Hematopoietic multipotent progenitor cell treated with erythropoietin and hydrocortisone succinate and interleukin-3 and kit ligand, for 6 days (in vitro differentiated cells): ENCODE data around the gene TSHZ2.

Experiments used
- DNase-seq: peaks from one replicate; pipeline ENCODE4 v3.0.0-alpha.2; 2015

Gene TSHZ2

DNA sequence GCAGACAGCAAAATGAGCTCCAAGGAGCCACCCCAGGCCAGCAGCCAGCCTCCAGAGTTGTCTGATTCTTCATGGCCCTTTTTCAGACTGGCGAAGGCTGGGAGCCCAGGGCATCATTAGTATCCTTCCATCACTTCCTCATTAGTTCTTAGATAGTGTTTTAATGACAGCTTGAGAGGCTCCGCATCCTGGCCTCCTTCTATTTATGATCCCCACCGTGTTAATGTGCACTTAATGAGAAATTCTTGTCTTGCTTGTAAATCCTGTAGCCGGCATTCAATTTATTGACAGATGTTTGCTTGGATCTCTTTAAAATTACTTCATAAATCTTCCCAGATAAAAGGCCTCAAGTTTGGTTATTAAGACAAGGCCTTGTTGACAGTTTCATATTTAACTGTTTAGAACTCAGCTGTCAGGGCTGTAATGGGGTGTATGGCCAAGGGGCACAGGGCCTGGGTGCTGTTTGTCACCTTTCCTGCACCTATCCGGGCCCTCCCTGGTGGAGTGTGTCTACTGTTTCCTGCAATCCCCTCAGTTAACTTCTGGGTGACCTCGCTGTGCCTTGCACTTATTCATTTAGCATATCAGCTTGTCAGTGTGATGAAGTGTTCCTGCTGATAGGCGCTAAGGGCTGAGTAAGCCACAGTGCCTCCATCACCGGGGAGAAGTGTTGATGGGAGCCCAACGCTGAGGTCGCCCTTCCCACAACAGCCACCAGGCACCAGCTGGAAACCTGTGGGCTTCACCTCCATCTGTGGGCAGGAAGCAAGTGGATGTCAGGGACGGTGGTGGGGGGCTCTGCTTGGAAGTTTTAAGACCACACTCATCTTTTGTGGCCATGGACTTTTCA lies 169.3 kb downstream of the TSHZ2 start:
- DNase-seq, result no peak

DNA sequence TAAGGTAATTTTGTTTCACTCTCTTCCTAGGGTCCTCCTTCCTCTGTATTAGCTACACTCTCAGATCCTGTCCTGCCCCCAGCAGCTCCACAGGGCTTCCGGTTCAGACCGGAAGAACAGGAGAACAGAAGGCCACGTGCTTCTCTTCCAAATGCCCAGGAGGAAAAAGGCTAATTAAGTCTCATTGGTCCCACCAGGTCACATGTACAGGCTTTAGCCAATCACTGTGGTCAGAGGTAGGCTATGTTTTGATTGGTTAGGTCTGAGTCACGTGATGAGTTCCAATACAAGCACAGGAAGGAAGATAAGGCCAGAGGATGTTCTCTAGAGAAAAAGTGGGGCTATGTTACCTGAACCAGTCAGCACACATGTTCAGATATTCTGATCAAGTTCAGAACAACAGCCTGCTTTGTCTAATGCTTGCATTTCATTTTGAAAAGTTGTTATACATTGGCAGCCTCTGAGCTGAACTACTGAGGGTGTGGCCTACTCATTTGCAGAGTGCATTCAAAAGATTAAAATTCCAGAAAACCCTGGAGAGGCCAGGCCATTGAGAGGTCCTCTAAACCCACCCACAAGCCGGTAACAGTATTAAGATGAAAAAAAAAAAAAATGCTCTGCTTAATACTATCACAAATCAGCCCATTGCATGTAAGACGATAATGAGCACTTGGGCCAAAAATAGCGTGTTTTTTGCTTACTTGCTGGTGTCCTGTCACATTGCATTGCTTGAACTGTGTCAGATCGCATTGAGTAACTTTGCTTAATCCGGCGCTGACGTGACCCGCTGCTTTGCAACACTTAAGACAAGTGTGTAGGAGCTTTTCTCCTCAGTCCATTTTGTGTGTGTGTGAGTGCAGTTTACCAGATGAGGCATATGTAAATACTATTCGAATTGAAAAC lies 170.3 kb downstream of the TSHZ2 start:
- DNase-seq, result peak; percentile 3

DNA sequence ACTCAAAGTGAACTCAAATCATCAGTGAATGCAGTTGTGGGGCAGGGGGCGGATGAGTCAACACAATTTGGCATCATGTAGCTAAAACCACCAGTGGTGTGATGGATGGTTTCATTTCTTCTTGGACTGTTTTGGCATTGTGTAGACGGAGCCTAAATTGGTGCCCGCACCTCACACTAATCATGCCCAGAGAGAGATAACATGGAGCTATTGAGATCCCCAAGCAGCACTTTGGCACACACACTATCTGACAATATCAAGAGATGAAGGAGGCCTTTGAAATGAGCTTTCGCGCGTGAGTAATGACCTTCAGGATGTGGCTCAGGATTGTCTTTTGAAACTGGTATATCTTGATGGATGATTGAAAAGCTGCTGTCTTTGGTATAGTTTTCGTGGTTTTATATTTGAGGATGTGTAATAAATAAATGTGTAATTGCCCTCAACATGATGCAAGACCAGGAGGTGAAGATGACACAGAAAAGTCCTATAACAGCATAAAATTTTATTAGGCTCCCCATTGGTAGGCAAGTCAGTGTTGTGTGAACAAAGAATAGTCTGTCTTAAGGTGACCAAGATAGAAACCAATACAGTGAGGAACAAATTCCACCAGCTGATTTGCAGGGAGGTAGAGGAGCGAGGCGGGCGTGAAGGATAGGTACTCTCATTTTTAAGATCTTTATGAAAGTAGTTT lies 174.2 kb downstream of the TSHZ2 start:
- no peak for DNase-seq

DNA sequence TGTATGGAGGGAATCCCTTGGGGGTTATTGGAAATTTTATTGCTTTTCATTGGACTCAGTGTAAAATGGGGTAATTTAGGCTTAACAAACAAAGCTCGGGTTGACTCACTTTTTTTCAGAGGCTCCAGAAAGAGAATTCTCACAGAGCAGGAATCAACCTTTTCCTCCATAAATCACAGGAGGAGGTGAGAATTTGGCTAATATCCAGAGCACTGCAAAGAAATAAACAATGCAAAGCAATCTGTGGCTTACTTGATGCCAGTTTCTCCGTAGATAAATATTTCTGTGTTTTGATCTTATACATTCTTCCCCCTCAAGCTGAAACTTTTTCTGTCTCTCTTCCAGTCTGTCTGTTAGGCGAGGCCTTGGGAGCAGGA lies 176.6 kb downstream of the TSHZ2 start:
- DNase-seq, result no peak

DNA sequence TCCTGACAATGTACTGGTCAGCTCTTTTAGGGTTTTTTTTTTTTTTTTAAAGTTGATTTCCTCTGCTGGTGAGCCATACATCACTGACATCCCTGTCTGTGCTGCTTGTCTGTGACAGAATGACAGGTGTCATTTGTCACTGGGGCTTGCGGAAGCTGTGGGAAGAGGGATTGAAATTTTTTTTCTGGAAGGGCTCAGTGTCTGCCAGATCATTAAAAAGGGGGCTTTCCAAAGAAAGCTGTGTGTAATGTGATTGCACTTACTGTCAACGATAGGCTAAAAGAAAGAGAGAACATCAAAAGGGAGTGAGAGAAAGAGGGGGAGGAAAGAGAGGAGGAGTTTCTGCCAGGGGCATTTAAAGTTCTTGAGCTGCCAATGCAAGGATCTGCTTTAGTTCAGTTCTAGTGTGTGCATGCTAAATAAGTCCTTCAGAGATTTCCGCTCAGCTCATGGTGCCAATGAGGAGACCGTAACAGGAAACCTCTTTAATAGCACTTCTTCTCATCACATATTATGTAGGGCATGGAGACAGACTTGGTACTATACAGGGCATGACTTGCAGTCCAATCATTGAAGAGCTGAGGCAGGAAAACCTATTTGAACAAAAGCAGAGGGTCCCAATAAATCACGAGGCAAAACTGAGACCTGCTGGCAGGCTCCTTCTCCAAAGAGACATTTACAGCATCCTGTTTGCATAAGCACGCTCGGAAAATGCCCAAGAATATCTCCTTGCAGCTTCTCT lies 177.2 kb downstream of the TSHZ2 start:
- DNase-seq, result no peak

GRCh38 chr20:53149890-53150205 lies 177.7 kb downstream of the TSHZ2 start:
- DNase-seq, result no peak

DNA sequence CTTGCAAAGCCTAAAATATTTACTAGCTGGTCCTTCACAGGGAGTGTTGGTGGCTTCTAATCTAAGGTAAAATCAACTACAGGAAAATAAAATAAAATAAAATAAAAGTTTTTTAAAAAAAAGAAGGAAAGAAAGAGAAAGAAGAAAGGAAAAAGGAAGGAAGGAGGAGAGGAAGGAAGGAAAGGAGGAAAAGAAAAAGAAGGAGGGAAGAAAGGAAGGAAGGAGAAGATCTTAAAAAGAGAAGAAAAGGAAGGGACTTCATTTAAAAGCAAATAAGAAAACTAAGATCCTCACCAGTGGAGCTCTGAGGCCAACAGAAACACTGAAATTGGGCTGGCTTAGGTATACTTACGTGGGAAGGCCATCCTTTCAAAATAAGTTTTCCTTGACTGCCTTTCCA lies 178.4 kb downstream of the TSHZ2 start:
- no peak for DNase-seq

- DNase-seq, result no peak
These were observed 180.1 kb downstream of the TSHZ2 start for GRCh38 chr20:53152228-53152627.

DNA sequence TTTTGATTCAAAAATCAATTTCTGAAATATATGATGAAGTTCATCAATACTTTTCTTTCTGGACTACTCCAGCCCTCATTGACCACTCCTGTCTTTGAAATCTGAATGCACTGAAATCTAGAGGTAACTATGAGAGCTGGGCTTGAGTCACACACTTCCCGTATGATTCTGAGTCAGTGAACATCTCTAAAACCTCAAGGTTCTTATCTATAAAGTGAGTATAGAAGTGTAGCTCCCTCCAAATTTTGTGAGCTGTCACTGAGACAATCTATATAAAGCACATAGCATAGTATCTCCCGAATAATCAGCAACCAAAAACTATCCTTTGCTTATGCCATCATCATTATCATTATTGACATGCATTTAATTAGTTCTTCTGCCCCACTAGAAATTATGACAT lies 182.4 kb downstream of the TSHZ2 start:
- DNase-seq, result no peak

GRCh38 chr20:53157443-53158408 lies 185.6 kb downstream of the TSHZ2 start:
- peak; percentile 75 for DNase-seq

GRCh38 chr20:53159160-53159559 lies 187.0 kb downstream of the TSHZ2 start:
- DNase-seq, result no peak

GRCh38 chr20:53161073-53161472 lies 188.9 kb downstream of the TSHZ2 start:
- no peak for DNase-seq

DNA sequence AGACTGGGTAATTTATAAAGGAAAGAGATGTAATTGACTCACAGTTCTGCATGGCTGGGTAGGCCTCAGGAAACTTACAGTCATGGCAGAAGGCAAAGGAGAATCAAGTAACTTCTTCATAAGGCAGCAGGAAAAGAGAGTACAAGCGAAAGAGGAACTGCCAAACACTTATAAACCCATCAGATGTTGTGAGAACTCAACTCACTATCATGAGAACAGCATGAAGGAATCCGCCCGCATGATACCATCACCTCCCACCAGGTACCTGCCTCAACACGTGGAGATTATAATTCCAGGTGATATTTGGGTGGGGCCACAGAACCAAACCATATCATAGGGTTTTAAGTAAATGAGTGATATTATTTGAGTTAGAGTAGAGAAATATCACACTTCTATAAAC lies 189.3 kb downstream of the TSHZ2 start:
- no peak for DNase-seq

GRCh38 chr20:53162251-53162835 lies 190.2 kb downstream of the TSHZ2 start:
- no peak for DNase-seq

- peak; percentile 18 for DNase-seq
These were observed 191.3 kb downstream of the TSHZ2 start for GRCh38 chr20:53163486-53163885.

DNA sequence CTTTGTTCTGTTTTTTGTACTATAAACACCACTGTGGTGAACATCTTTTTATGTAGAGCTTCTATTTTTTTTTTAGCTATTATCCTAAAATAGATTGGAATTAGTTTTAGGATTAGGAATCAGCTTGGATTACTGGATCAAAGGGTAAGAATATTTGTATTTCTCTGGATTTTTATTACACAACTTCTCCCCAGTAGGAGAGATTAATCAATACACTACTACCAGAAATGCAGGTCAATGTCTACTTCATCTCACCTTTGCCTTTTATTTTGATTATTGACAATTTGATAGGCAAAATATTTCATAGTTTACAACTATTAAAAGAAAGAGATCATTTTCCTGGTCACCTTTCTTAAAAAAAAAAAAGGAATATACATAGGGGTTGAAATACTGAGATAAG lies 191.9 kb downstream of the TSHZ2 start:
- DNase-seq, result no peak

- DNase-seq, result no peak
These were observed 193.3 kb downstream of the TSHZ2 start for GRCh38 chr20:53165452-53165851.

DNA sequence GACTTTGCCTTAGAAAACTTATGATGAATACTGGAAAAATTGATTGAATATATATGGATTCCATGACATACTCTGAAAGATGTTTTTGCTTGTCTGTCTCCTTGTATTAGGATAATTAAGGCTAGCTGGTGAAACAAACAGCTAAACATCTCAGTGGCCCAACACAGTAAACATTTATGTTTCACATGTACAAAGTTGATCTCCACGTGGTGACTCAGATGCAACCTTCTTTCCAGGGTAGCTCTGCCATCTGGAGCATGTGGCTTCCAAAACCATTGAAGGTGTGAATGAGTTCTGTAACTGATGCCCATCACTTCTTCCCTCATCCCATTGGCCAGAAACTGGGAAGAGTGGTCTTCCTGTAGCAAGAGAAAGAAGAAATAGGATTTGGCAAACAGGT lies 196.3 kb downstream of the TSHZ2 start:
- DNase-seq, result no peak

DNA sequence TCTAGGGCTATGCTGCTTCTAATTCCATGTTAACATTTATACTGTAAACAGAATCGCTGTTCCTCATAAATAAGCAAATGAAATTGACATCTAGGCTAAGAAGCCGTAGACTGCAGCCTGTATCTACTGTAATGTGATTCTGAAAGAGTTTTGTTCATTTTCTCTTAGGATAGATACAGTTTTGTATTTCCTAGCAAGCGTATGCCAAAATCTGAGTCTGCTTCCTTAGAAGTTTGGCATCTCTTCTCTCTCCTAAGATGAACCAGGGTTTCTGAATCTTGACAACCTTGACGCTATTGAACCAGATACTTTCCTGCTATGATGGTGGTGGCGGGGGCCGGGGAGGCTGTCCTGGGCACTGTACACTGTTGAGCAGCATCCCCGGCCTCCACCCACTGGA lies 198.0 kb downstream of the TSHZ2 start:
- DNase-seq, result no peak

GRCh38 chr20:53171065-53171464 lies 198.9 kb downstream of the TSHZ2 start:
- DNase-seq, result no peak

DNA sequence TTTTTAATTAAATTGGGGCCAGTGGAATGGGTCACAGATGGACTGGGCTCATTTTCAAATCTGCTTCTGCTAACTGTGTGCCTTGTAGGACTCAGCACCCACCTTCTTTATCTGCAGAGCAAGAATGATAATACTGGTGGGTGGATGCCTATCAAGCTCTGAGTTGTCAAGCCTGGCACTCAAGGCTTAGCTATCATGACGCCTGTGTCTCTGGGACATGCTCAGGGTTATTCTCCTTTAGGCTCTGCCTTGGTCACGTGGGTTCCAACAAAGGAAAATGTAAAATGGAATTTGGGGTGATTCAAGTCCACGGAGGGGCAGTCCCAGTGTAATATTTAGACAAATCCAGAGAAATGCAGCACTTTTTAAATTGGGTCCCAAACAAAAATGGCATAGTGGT lies 202.3 kb downstream of the TSHZ2 start:
- peak; percentile 45 for DNase-seq
